HCT116 (cell line): ENCODE measurements around the gene ZNF488. TPM values are rescaled to one million over a fixed set of nuclear protein-coding genes. Genes with fewer than 3 reads are reported as not detected.

Experiments used
- ATAC-seq: fragments of 200-7000 bp; cut with Tn5 transposase; 2 replicates; pipeline ENCODE4 v1.9.1; 2020; ENCODE audit warnings: mild to moderate bottlenecking, moderate library complexity
- BruUV-seq: library from RNA; stranded (reverse); fragments of 400-500 nt; replicated peaks from 2 replicates; lab custom pipeline; 2021; lab: Mats Ljungman, UMichigan
- CTCF ChIA-PET: fragments of 300-600 bp; sonication (Branson Sonifier 250); formaldehyde crosslinking; loops from one replicate; lab custom pipeline; 2021; ENCODE audit warnings: antibody characterized with exemption; lab: Charles Lee
- POLR2A ChIA-PET: fragments of 300-600, 350-600 bp; sonication (Branson Sonifier 250); formaldehyde crosslinking; loops from one replicate; lab custom pipeline; 2021; ENCODE audit warnings: antibody characterized with exemption; lab: Charles Lee
- RAD21 ChIA-PET, 2 experiments: fragments of 300-600 bp; sonication (Branson Sonifier 250); formaldehyde crosslinking; loops; one replicate each; lab custom pipeline; 2023; ENCODE audit warnings: low total read pairs in 2 of 2; ENCODE audit not compliant: uncharacterized antibody in 2 of 2, unreplicated experiment in 2 of 2, low non-redundant PET in 1 of 2; lab: Charles Lee
- DNase-seq: peaks from one replicate; pipeline ENCODE4 v3.0.0-alpha.2; 2010; ENCODE audit warnings: low read depth, low spot score
- H2AFZ ChIP-seq: fragments of 200-600 bp; shearing (Covaris generic), sonication (generic); 2 replicates; pipeline ENCODE4 v1.6.1; 2017; ENCODE audit warnings: low read depth, mixed run types, mixed read lengths, antibody characterized with exemption, low read length; ENCODE audit not compliant: poor library complexity, severe bottlenecking
- H3K27ac ChIP-seq: 2 replicates; pipeline ENCODE4 v1.5.1; 2012; ENCODE audit warnings: low read depth, low read length
- H3K27me3 ChIP-seq: fragments of 200-600 bp; sonication (generic); 2 replicates; pipeline ENCODE4 v1.6.1; 2016; ENCODE audit warnings: mixed run types, low read length, mixed read lengths; ENCODE audit not compliant: insufficient read depth
- H3K36me3 ChIP-seq, 2 experiments: fragments of 200-500 bp in 1 of 2; fragments of 200-600 bp in 1 of 2; sonication (Bioruptor generic) in 1 of 2; sonication (generic) in 1 of 2; 2 replicates each; pipeline versions ENCODE4 v1.5.1 to v1.6.1; 2014 to 2016; ENCODE audit warnings: low read length in 2 of 2, inconsistent platforms in 1 of 2, mixed read lengths in 1 of 2, mixed run types in 1 of 2; ENCODE audit not compliant: insufficient read depth in 2 of 2, control insufficient read depth in 1 of 2
- H3K4me1 ChIP-seq, 2 experiments: fragments of 200-600 bp in 1 of 2; sonication (generic) in 1 of 2; 2 replicates each; pipeline versions ENCODE4 v1.5.1 to v1.6.1; 2012 to 2017; ENCODE audit warnings: low read length in 2 of 2, inconsistent platforms in 1 of 2, mild to moderate bottlenecking in 1 of 2, mixed read lengths in 1 of 2, mixed run types in 1 of 2, moderate library complexity in 1 of 2; ENCODE audit not compliant: insufficient read depth in 2 of 2, control insufficient read depth in 1 of 2
- H3K4me2 ChIP-seq: fragments of 200-600 bp; sonication (generic); 2 replicates; pipeline ENCODE4 v1.6.1; 2017; ENCODE audit warnings: mixed run types, low read length, mixed read lengths
- H3K4me3 ChIP-seq, 2 experiments: fragments of 200-600 bp in 1 of 2; sonication (generic) in 1 of 2; replicated peaks in 1 of 2; 2 replicates each; pipeline ENCODE4 v1.5.1; 2011 to 2016; ENCODE audit warnings: low read length in 2 of 2, control low read depth in 1 of 2, low read depth in 1 of 2, mild to moderate bottlenecking in 1 of 2, mixed read lengths in 1 of 2, mixed run types in 1 of 2
- H3K79me2 ChIP-seq: fragments of 200-600 bp; sonication (generic); 2 replicates; pipeline ENCODE4 v1.6.1; 2017; ENCODE audit warnings: mild to moderate bottlenecking, mixed run types, low read length, moderate library complexity, mixed read lengths; ENCODE audit not compliant: insufficient read depth
- H3K9ac ChIP-seq: fragments of 200-600 bp; sonication (generic); 2 replicates; pipeline ENCODE4 v1.6.1; 2016; ENCODE audit warnings: low read length, mixed read lengths
- H3K9me2 ChIP-seq: fragments of 200-600 bp; sonication (generic), shearing (Covaris generic); 2 replicates; pipeline ENCODE4 v1.6.1; 2017; ENCODE audit warnings: mixed run types, mild to moderate bottlenecking, moderate library complexity; ENCODE audit not compliant: insufficient read depth
- H3K9me3 ChIP-seq, 2 experiments: fragments of 200-500 bp in 1 of 2; fragments of 200-600 bp in 1 of 2; sonication (Bioruptor generic) in 1 of 2; sonication (generic) in 1 of 2; 2 replicates each; pipeline ENCODE4 v1.6.1; 2014 to 2017; ENCODE audit warnings: low read length in 2 of 2, mixed read lengths in 2 of 2, inconsistent platforms in 1 of 2, low read depth in 1 of 2, mild to moderate bottlenecking in 1 of 2, mixed run types in 1 of 2, moderate library complexity in 1 of 2; ENCODE audit not compliant: control insufficient read depth in 1 of 2, insufficient read depth in 1 of 2
- H4K20me1 ChIP-seq: fragments of 200-600 bp; sonication (generic), shearing (Covaris generic); 2 replicates; pipeline ENCODE4 v1.6.1; 2017; ENCODE audit warnings: mixed run types, mild to moderate bottlenecking, moderate library complexity; ENCODE audit not compliant: insufficient read depth
- CBX3 ChIP-seq: IDR thresholded peaks from 2 replicates; pipeline ENCODE4 v1.6.1; 2012; ENCODE audit warnings: low read depth
- CEBPB ChIP-seq: IDR thresholded peaks from 2 replicates; pipeline ENCODE4 v1.6.1; 2012; ENCODE audit warnings: low read depth
- CTCF ChIP-seq, 3 experiments: fragments of 200-600 bp in 1 of 3; sonication (generic) in 1 of 3; IDR thresholded peaks in 2 of 3; conservative IDR thresholded peaks in 1 of 3; 2 replicates each; pipeline ENCODE4 v1.5.1; 2012 to 2017; ENCODE audit warnings: low read depth in 2 of 3, low read length in 2 of 3, antibody characterized with exemption in 1 of 3, borderline replicate concordance in 1 of 3, control low read depth in 1 of 3, mild to moderate bottlenecking in 1 of 3, mixed read lengths in 1 of 3, mixed run types in 1 of 3, moderate library complexity in 1 of 3; ENCODE audit not compliant: insufficient read depth in 1 of 3
- EGR1 ChIP-seq: IDR thresholded peaks from 2 replicates; pipeline ENCODE4 v1.6.1; 2012; ENCODE audit warnings: low read depth
- ELF1 ChIP-seq: IDR thresholded peaks from 2 replicates; pipeline ENCODE4 v1.6.1; 2012; ENCODE audit warnings: low read depth, borderline replicate concordance
- EZH2 ChIP-seq: fragments of 200-600 bp; sonication (generic); IDR thresholded peaks from 2 replicates; pipeline ENCODE4 v1.6.1; 2017; ENCODE audit warnings: antibody characterized with exemption, mixed run types
- FOSL1 ChIP-seq: IDR thresholded peaks from 2 replicates; pipeline ENCODE4 v1.6.1; 2012; ENCODE audit warnings: low read depth
- POLR2A ChIP-seq: IDR thresholded peaks from 2 replicates; pipeline ENCODE4 v1.7.0; 2011; ENCODE audit warnings: borderline replicate concordance; ENCODE audit not compliant: insufficient read depth, insufficient read length; ENCODE audit errors: extremely low read depth
- POLR2AphosphoS5 ChIP-seq: IDR thresholded peaks from 2 replicates; pipeline ENCODE4 v1.6.1; 2011; ENCODE audit warnings: mild to moderate bottlenecking, low read depth, low read length, moderate library complexity
- RAD21 ChIP-seq: IDR thresholded peaks from 2 replicates; pipeline ENCODE4 v1.6.1; 2012; ENCODE audit warnings: low read depth, mild to moderate bottlenecking
- SIN3A ChIP-seq: IDR thresholded peaks from 2 replicates; pipeline ENCODE4 v1.6.1; 2012; ENCODE audit warnings: low read depth
- SRF ChIP-seq: IDR thresholded peaks from 2 replicates; pipeline ENCODE4 v1.6.1; 2012; ENCODE audit warnings: low read depth
- TCF7L2 ChIP-seq: IDR thresholded peaks from 2 replicates; pipeline ENCODE4 v1.7.0; 2011; ENCODE audit warnings: borderline replicate concordance, inconsistent platforms; ENCODE audit not compliant: insufficient read depth, insufficient read length; ENCODE audit errors: extremely low read depth
- YY1 ChIP-seq: IDR thresholded peaks from 2 replicates; pipeline ENCODE4 v1.6.1; 2011; ENCODE audit warnings: low read length, low read depth, moderate library complexity, mild to moderate bottlenecking; ENCODE audit not compliant: insufficient replicate concordance; ENCODE audit errors: extremely low read depth
- ZBTB33 ChIP-seq: IDR thresholded peaks from 2 replicates; pipeline ENCODE4 v1.6.1; 2011; ENCODE audit warnings: mild to moderate bottlenecking, low read length, moderate library complexity; ENCODE audit not compliant: insufficient replicate concordance; ENCODE audit errors: extremely low read depth
- ZFX ChIP-seq: fragments of 450-650 bp; IDR thresholded peaks from 2 replicates; pipeline ENCODE4 v1.6.1; 2017
- ZNF274 ChIP-seq: fragments of 200-500 bp; sonication (Bioruptor generic); IDR thresholded peaks from 2 replicates; pipeline ENCODE4 v1.6.1; 2014; ENCODE audit warnings: mild to moderate bottlenecking, low read depth, low read length, inconsistent platforms
- intact Hi-C: fragments of 100-400 bp; cut with micrococcal nuclease; formaldehyde crosslinking; loops from 2 replicates; pipeline ENCODE4 v1.10.0; 2022
- total RNA-seq: library from RNA; stranded (reverse); gene quantifications from one replicate; pipeline ENCODE4 v1.2.1, GENCODE V29; 2021; ENCODE audit not compliant: unreplicated experiment
- TF ChIP-seq, protein P1 (sequence below): IDR thresholded peaks from 2 replicates; pipeline ENCODE4 v1.6.1; 2012; ENCODE audit warnings: low read depth
- TF ChIP-seq, protein P2 (sequence below): IDR thresholded peaks from 2 replicates; pipeline ENCODE4 v1.6.1; 2012
- TF ChIP-seq, protein P3 (sequence below): IDR thresholded peaks from 2 replicates; pipeline ENCODE4 v1.6.1; 2012

The ZNF488 gene
- total RNA-seq, 1 experiment from 2014 or later: 3.9 TPM

- H2AFZ ChIP-seq: no peak overlapping the region
- H3K4me3 ChIP-seq: no peak overlapping the region
- TF ChIP-seq EGR1: no peak
- no peak for TF ChIP-seq ZBTB33
- no peak for TF ChIP-seq CTCF (IDR thresholded peaks at IDR 0.05 in 2 of 3, conservative IDR thresholded peaks at IDR 0.05 in 1 of 3; ENCODE audit: borderline replicate concordance in 1 of 3, insufficient read depth in 1 of 3, low read depth in 2 of 3, low read length in 2 of 3)
- TF ChIP-seq YY1: no peak
- TF ChIP-seq TCF7L2: no peak
- no peak for TF ChIP-seq ZNF274
- TF ChIP-seq POLR2A: no peak
- TF ChIP-seq ZFX: no peak
- no peak for TF ChIP-seq EZH2
- TF ChIP-seq, protein P1, sequence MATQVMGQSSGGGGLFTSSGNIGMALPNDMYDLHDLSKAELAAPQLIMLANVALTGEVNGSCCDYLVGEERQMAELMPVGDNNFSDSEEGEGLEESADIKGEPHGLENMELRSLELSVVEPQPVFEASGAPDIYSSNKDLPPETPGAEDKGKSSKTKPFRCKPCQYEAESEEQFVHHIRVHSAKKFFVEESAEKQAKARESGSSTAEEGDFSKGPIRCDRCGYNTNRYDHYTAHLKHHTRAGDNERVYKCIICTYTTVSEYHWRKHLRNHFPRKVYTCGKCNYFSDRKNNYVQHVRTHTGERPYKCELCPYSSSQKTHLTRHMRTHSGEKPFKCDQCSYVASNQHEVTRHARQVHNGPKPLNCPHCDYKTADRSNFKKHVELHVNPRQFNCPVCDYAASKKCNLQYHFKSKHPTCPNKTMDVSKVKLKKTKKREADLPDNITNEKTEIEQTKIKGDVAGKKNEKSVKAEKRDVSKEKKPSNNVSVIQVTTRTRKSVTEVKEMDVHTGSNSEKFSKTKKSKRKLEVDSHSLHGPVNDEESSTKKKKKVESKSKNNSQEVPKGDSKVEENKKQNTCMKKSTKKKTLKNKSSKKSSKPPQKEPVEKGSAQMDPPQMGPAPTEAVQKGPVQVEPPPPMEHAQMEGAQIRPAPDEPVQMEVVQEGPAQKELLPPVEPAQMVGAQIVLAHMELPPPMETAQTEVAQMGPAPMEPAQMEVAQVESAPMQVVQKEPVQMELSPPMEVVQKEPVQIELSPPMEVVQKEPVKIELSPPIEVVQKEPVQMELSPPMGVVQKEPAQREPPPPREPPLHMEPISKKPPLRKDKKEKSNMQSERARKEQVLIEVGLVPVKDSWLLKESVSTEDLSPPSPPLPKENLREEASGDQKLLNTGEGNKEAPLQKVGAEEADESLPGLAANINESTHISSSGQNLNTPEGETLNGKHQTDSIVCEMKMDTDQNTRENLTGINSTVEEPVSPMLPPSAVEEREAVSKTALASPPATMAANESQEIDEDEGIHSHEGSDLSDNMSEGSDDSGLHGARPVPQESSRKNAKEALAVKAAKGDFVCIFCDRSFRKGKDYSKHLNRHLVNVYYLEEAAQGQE: no peak
- TF ChIP-seq, protein P2, sequence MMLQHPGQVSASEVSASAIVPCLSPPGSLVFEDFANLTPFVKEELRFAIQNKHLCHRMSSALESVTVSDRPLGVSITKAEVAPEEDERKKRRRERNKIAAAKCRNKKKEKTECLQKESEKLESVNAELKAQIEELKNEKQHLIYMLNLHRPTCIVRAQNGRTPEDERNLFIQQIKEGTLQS: no peak
- no peak for TF ChIP-seq SIN3A
- TF ChIP-seq, protein P3, sequence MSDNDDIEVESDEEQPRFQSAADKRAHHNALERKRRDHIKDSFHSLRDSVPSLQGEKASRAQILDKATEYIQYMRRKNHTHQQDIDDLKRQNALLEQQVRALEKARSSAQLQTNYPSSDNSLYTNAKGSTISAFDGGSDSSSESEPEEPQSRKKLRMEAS: no peak
- TF ChIP-seq RAD21: no peak
- TF ChIP-seq CBX3: no peak
- TF ChIP-seq SRF: no peak
- no peak for TF ChIP-seq POLR2AphosphoS5
- TF ChIP-seq CEBPB: no peak
- no peak for TF ChIP-seq FOSL1
- no peak for TF ChIP-seq ELF1
- CTCF ChIA-PET: interaction anchor here (0.7 kb wide), 1 partner anchor 268 kb away, joined by 3 read pairs; no protein-coding TSS in a partner anchor
- H3K4me2 ChIP-seq: no peak overlapping the region
- H3K27me3 ChIP-seq: no peaks in the 10 kb centered on the region
- no peaks in the 10 kb centered on the region for H3K36me3 ChIP-seq
- no peaks in the 10 kb centered on the region for H4K20me1 ChIP-seq
- ATAC-seq (no peak), DNase-seq (no peak)
- no peak overlapping the region for H3K27ac ChIP-seq
- H3K4me1 ChIP-seq: peaks cover 0 to 5% of the 10 kb centered on the region in 2 experiments; a peak in 1 of 4 replicates
- intact Hi-C loops: no loop called here
- H3K9me2 ChIP-seq: no peaks in the 10 kb centered on the region
- no peak overlapping the region for H3K9ac ChIP-seq
- RAD21 ChIA-PET: no interaction called here
- H3K79me2 ChIP-seq: no peaks in the 10 kb centered on the region
- no TSS peak for BruUV-seq
- no peaks in the 10 kb centered on the region for H3K9me3 ChIP-seq
- POLR2A ChIA-PET: no interaction called here
Observed at GRCh38 chr10:47316131-47316530, 68.0 kb downstream of the ZNF488 start.
